Measurements from ENCODE around the gene CDC25A. TPM values are rescaled to one million over a fixed set of nuclear protein-coding genes. Genes with fewer than 3 reads are reported as not detected.
A peak's percentile ranks its signal among the peaks of the same experiment; 100 is the strongest.

Gene CDC25A
- total and polyA plus RNA-seq, 2 experiments from 2014 or later = 17.7 to 126 TPM

- Histone ChIP-seq H3K4me3 (peak overlapping the region; percentile 82), H2AFZ (no peak overlapping the region), H3K9me2 (ENCODE audit: insufficient read depth) (no peaks in the 10 kb centered on the region), H3K79me2 (replicated peaks; ENCODE audit: insufficient read depth) (peaks cover 51% of the 10 kb centered on the region), H3K4me2 (peak overlapping the region; percentile 98), H3K36me3 (ENCODE audit: insufficient read depth) (peaks cover 31% of the 10 kb centered on the region), H3K4me1 (ENCODE audit: insufficient read depth) (peaks cover 28% of the 10 kb centered on the region), H3K27me3 (ENCODE audit: insufficient read depth) (no peaks in the 10 kb centered on the region), H3F3A (replicated peaks; ENCODE audit: low read depth) (peaks cover 9% of the 10 kb centered on the region), H4K20me1 (replicated peaks; ENCODE audit: insufficient read depth) (peaks cover 28% of the 10 kb centered on the region), H3K27ac (ENCODE audit: low read depth) (peak overlapping the region; percentile 57)
- no peaks in the 10 kb centered on the region for H3K9me3 Mint-ChIP-seq
- ATAC-seq (peak; percentile 23), DNase-seq (ENCODE audit: low spot score) (peak; percentile 39)
- H3K27ac Mint-ChIP-seq = peak overlapping the region; percentile 84
- no peak for TF ChIP-seq CTCF (conservative IDR thresholded peaks at IDR 0.05; ENCODE audit: low read depth in 2 of 2)
- TF ChIP-seq REST (IDR thresholded peaks at IDR 0.05; ENCODE audit: unreplicated experiment) = no peak
- no peak for TF ChIP-seq ETS1 (IDR thresholded peaks at IDR 0.05)
- peak overlapping the region; percentile 98 for H3K4me3 Mint-ChIP-seq
- peaks cover 22% of the 10 kb centered on the region for H3K27me3 Mint-ChIP-seq (ENCODE audit: insufficient read depth, low read depth, poor library complexity)
- H3K36me3 Mint-ChIP-seq (ENCODE audit: low read depth) = peaks cover 46% of the 10 kb centered on the region
- H3K4me1 Mint-ChIP-seq = peaks cover 34% of the 10 kb centered on the region
These were observed 495 bp downstream of the CDC25A start for GRCh38 chr3:48187579-48188265.

GRCh38 chr3:48187301-48187578 lies 977 bp downstream of the CDC25A start:
- peaks cover 36% of the 10 kb centered on the region for H3K36me3 ChIP-seq (ENCODE audit: insufficient read depth)
- H3K27me3 ChIP-seq (ENCODE audit: insufficient read depth) = no peaks in the 10 kb centered on the region
- H3K4me3 ChIP-seq = peak overlapping the region; percentile 82
- Mint-ChIP-seq H3K4me1 (peaks cover 34% of the 10 kb centered on the region), H3K9me3 (no peaks in the 10 kb centered on the region), H3K36me3 (ENCODE audit: low read depth) (peaks cover 51% of the 10 kb centered on the region), H3K27me3 (ENCODE audit: insufficient read depth, low read depth, poor library complexity) (peaks cover 22% of the 10 kb centered on the region), H3K4me3 (peak overlapping the region; percentile 98), H3K27ac (peak overlapping the region; percentile 81)
- ATAC-seq (no peak; the same call in 2 of the 3 replicates), DNase-seq (ENCODE audit: low spot score) (no peak)
- H3K79me2 ChIP-seq (replicated peaks; ENCODE audit: insufficient read depth) = peaks cover 56% of the 10 kb centered on the region
- no peak overlapping the region for H3K27ac ChIP-seq (ENCODE audit: low read depth)
- H2AFZ ChIP-seq = no peak overlapping the region
- no peaks in the 10 kb centered on the region for H3K9me2 ChIP-seq (ENCODE audit: insufficient read depth)
- H3K4me1 ChIP-seq (ENCODE audit: insufficient read depth) = peaks cover 28% of the 10 kb centered on the region
- H3F3A ChIP-seq (replicated peaks; ENCODE audit: low read depth) = peaks cover 9% of the 10 kb centered on the region
- H3K4me2 ChIP-seq = peak overlapping the region; percentile 98
- peaks cover 33% of the 10 kb centered on the region for H4K20me1 ChIP-seq (replicated peaks; ENCODE audit: insufficient read depth)
- TF ChIP-seq CREB1 (CRISPR knock-in tag; IDR thresholded peaks at IDR 0.05; ENCODE audit: low read depth) (no peak), EZH2 (IDR thresholded peaks at IDR 0.05; ENCODE audit: low read depth, unreplicated experiment) (no peak), CTCF (conservative IDR thresholded peaks at IDR 0.05; ENCODE audit: low read depth in 2 of 2) (no peak), ETS1 (IDR thresholded peaks at IDR 0.05) (no peak), EZH2phosphoT487 (IDR thresholded peaks at IDR 0.05; ENCODE audit: unreplicated experiment) (no peak), POLR2AphosphoS5 (IDR thresholded peaks at IDR 0.05; ENCODE audit: low read depth) (no peak), STAT1 (IDR thresholded peaks at IDR 0.05; ENCODE audit: unreplicated experiment) (no peak)

Measured in GM23338 (cell line).